Measurements from ENCODE around the gene RNF26.
"Not testable (repeated sequence)": the region's sequence is repeated elsewhere in the genome, so short reads cannot be mapped to it uniquely, and the experiment has no call there.

Gene RNF26

GRCh38 chr11:119381181-119381988, 47.1 kb downstream of the RNF26 start, which contains the start of gene USP2:
Gene USP2, minus strand, starts transcription at chr11:119381690. Its CDS starts 8,210 bp downstream, at chr11:119373480.
- DNase-seq (ENCODE audit: low read depth in 1 of 2, low spot score in 1 of 2): peak; percentile 89 to 95

GRCh38 chr11:119382101-119382500, 47.8 kb downstream of the RNF26 start:
- DNase-seq (ENCODE audit: low read depth in 1 of 2, low spot score in 1 of 2): no peak

DNA sequence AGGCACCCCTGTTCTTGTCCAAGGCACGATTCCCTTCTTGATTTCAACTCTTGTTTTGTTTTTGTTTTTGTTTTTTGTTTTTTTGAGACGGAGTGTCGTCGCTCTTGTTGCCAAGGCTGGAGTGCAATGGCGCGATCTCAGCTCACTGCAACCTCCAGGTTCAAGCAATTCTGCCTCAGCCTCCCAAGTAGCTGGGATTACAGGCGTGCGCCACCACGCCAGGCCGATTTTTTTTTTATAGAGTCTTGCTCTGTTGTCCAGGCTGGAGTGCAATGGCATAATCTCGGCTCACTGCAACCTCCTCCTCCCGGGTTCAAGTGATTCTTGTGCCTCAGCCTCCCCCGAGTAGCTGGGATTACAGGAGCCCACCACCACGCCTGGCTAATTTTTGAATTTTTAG, 48.2 kb downstream of the RNF26 start:
- not testable (repeated sequence) for DNase-seq (ENCODE audit: low read depth in 1 of 2, low spot score in 1 of 2)

- DNase-seq (ENCODE audit: low read depth in 1 of 2, low spot score in 1 of 2): no peak
These were observed 50.0 kb downstream of the RNF26 start for GRCh38 chr11:119384332-119384731.
